Neural progenitor cell (in vitro differentiated cells): ENCODE measurements around the gene RAB42.

Source experiments
- EZH2 ChIP-seq: fragments of 200-600 bp; sonication (generic); IDR thresholded peaks from 2 replicates; pipeline ENCODE4 v1.6.1; 2017; ENCODE audit warnings: antibody characterized with exemption, mild to moderate bottlenecking, moderate library complexity
- TF ChIP-seq, protein P1 (sequence below): fragments of 200-600 bp; sonication (generic); IDR thresholded peaks from 2 replicates; pipeline ENCODE4 v1.5.1; 2017; ENCODE audit warnings: antibody characterized with exemption, mild to moderate bottlenecking

DNA sequence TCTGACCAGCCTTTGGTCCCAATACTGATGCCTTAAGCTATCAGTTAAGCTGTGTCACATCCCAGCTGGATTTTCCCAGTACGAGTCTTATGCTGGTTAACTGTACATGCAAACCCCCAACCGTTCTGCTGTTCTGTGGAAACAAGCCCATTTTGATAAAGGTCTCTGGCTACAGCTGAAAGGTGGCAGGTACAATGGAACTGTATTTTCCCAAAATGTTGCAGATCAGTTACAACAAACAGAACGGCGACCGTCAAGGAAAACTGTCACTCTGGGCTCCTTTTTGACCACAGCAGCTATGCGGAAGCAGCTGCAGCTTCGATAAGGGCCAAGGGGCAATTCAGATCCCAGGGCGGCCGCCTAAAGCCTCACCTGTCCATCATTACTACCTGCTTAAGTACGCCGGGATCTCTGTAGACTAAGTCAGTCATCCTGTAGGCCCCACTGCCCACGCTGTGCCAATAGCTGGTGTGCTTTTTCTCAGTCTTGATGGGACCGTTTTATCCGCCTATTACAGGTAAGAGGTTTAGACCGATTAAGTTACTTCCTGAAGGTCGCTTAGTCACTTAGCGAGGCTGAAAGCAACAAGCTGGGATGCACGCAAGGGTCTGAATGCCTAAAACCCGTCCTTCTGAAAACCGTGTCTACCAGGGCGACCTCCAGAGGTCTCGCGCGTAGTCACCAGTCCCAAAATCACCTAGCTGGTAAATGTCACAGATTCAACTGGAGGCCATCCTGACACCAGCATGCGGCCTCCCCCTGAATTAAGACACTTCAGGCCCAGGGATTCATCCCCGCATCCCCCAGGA is 11.1 kb upstream of the RAB42 start:
- TF ChIP-seq, protein P1, sequence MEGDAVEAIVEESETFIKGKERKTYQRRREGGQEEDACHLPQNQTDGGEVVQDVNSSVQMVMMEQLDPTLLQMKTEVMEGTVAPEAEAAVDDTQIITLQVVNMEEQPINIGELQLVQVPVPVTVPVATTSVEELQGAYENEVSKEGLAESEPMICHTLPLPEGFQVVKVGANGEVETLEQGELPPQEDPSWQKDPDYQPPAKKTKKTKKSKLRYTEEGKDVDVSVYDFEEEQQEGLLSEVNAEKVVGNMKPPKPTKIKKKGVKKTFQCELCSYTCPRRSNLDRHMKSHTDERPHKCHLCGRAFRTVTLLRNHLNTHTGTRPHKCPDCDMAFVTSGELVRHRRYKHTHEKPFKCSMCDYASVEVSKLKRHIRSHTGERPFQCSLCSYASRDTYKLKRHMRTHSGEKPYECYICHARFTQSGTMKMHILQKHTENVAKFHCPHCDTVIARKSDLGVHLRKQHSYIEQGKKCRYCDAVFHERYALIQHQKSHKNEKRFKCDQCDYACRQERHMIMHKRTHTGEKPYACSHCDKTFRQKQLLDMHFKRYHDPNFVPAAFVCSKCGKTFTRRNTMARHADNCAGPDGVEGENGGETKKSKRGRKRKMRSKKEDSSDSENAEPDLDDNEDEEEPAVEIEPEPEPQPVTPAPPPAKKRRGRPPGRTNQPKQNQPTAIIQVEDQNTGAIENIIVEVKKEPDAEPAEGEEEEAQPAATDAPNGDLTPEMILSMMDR = peak; percentile 52
- no peak for TF ChIP-seq EZH2
